Measurements from ENCODE around the gene MAGEB6.
A peak's percentile ranks its signal among the peaks of the same experiment; 100 is the strongest.
"Not testable (repeated sequence)": the region's sequence is repeated elsewhere in the genome, so short reads cannot be mapped to it uniquely, and the experiment has no call there.

Gene MAGEB6, protein sequence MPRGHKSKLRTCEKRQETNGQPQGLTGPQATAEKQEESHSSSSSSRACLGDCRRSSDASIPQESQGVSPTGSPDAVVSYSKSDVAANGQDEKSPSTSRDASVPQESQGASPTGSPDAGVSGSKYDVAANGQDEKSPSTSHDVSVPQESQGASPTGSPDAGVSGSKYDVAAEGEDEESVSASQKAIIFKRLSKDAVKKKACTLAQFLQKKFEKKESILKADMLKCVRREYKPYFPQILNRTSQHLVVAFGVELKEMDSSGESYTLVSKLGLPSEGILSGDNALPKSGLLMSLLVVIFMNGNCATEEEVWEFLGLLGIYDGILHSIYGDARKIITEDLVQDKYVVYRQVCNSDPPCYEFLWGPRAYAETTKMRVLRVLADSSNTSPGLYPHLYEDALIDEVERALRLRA

DNA sequence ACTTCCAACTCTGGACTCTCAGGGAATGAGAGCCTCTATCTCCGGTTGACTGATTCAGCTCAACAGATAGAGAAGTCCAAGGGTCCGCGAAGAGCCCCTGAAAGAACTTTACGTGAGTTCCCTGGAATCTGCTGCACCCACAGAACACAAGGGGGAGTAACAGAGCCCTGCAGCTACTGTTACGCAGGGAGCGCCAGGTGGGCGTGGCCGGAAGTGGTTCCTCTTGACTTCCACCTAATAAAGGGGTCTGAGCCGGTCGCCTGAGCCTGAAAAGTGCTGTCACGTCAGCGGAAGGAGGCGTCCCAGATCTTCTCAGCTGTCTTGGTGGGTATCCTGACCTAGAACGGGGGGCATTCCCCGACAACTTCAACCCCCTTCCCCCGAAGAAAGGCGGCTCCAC, at the start of gene MAGEB6:
TSS of gene MAGEB6 (plus strand) at position 237 of the 400 bp plus-strand sequence. CDS start 1,407 bp downstream, outside the sequence.
- DNase-seq: no peak

DNA sequence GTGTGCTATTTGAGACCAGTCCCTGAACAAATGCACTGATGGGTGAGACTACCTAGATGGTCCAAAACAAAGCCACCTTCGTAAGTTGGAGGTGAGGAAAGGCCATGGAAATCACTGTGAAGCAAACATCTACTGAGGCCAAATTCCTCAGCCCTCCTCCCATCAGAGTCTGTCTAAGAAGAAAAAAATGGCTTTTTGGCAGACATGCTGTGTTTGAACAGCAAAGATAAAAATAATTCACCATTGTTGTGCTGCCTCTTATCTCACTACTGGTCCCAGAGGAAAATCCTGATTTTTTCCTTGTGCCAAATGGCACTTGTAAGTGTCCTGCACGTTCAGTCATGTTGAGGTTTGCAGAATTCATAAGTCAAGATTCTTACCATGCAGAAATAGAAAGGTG, 46.2 kb upstream of the MAGEB6 start:
- no peak for DNase-seq

DNA sequence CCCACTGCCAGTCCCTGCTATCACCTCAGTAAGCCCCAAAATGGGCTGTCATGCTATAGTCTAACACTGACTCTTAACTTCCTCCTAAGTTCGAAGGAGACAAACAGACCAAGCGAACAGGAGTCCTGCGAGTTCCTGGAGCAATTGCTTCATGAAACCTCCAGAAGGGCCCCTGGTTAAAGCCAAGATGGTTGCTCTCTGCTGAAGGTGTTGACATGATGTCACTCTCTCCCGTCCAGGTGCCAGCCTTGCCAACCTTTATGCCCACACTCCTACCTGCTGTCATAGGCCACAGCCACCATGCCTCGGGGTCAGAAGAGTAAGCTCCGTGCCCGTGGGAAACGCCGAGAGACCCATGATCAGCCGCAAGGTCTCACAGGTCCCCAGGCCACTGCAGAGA, 31.9 kb upstream of the MAGEB6 start, which contains the start of gene MAGEB6B:
TSS of gene MAGEB6B (plus strand) at position 301 of the 400 bp plus-strand sequence. CDS start at position 301, 0 bp downstream.
- no peak for DNase-seq

DNA sequence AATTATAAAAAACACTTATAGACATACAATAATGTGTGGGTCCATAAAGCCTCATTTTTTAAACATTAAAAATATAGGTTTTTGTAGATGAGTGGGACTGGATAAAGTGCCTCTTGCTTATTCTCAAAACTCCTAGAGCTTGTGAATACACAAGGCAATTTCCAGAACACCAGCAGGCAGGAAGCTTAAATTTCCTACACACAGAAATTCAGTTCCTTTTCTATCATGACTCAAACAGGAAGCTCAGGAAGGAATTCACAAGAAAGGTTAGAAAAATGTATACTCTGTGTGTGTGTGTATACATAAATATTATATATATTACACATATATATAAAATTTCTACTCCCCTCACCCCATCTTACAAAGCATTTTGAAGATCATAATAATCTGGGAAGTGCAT, 11.3 kb downstream of the MAGEB6 start:
- DNase-seq: no peak

DNA sequence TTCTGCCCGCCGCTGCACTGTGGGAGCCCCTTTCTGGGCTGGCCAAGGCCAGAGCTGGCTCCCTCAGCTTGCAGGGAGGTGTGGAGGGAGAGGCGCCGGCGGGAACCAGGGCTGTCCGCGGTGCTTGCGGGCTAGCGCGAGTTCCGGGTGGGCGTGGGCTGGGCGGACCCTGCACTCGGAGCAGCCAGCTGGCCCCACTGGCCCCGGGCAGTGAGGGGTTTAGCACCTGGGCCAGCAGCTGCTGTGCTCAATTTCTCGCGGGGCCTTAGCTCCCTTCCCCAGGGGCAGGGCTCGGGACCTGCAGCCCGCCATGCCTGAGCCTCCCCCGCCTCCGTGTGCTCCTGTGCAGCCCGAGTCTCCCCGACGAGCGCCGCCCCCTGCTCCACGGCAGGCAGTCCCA, 12.5 kb downstream of the MAGEB6 start:
- DNase-seq: not testable (repeated sequence)

DNA sequence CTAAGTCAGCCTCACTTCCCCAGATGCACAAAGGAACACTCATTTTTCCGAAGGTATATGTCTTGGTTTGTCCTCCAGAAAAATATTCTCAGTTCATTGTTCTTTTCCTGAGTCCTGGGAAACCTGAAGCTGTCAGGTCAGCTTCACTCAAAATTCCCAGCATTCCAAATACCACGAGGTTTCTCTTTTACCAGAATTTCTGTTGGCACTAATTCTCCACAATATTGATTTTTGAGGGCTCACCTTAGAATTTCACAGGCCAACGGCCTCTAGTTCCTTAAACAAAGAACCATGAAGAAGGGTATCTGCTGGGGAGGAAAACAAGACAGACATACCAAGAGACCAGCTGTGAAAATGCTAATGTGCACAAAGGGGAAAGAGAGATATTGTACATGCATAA, 15.8 kb downstream of the MAGEB6 start:
- DNase-seq: no peak

DNA sequence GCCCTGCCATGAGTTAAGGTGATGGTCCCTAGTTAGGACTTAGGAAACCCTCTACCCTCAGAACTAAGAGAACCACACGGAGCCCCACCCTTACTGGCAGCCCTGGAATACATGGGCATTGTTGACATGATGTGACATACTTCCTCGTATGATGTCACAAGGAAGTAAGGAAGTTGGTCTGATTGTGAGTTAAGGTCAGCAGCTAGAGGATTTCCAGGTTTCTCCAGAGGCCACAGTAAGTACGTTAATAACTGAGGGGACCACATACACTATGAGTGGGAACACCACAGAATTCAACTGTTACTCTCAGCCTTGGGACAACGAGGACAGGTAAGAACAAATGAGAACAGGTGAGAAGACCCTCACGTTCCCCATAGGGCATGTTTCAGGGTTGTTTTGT, 23.6 kb downstream of the MAGEB6 start, which contains the start of gene MAGEB5:
TSS of gene MAGEB5 (plus strand) at position 301 of the 400 bp plus-strand sequence. CDS start 1,133 bp downstream, outside the sequence.
- DNase-seq: no peak

DNA sequence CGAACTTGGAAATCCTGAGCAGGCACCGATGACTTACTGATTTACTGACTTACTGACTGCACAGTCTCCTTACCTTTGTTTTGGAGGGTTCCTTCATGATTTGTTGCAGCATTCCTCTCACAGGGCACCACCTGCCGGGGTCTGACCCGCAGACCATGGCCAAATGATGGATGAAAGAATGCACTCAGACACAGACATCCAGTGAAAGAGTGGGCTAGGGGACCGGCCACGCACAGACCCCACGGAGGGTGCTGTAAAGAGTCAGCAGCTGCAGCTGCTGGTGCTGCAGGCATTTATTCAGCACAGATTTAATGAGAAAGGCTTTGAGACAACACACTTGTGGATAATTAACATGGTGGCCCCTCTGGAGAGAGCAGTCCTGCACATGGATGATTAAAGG, 27.1 kb downstream of the MAGEB6 start:
- peak; percentile 78 for DNase-seq

DNA sequence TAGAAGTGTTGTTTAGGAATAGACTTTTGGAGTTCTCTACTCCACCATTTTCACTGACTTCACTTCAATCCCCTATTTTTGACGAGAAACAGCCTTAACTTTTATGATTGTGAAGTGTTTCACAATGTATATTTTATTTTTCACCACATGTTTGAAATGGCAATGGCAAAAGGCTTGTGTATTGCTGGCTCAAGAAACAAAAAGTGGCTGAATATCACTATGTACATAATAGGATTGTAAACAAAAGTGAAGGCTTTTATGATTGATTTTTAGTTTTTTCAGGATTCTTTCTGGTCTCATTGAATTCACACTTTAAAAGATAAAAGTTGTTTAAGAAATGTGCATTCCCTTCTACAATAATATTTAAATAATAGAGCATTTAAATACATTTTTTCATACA, 41.9 kb downstream of the MAGEB6 start:
- DNase-seq: no peak
